Measurements from ENCODE around the gene LRMDA.

The LRMDA gene

GRCh38 chr10:75999515-76000209, 568.2 kb downstream of the LRMDA start:
- Mint-ChIP-seq H3K27ac (no peak overlapping the region), H3K36me3 (ENCODE audit: low read depth) (no peaks in the 10 kb centered on the region), H3K4me3 (no peak overlapping the region), H3K27me3 (ENCODE audit: low read depth, poor library complexity) (no peaks in the 10 kb centered on the region), H3K4me1 (peaks cover 37% of the 10 kb centered on the region), H3K9me3 (peaks cover 3% of the 10 kb centered on the region)
- no peak for TF ChIP-seq CTCF (IDR thresholded peaks at IDR 0.05)
- no peak for DNase-seq

- no peak overlapping the region for H3K4me3 Mint-ChIP-seq
- no peak for TF ChIP-seq CTCF (IDR thresholded peaks at IDR 0.05)
- no peak for DNase-seq
- peaks cover 3% of the 10 kb centered on the region for H3K9me3 Mint-ChIP-seq
- H3K27ac Mint-ChIP-seq = no peak overlapping the region
- H3K36me3 Mint-ChIP-seq (ENCODE audit: low read depth) = no peaks in the 10 kb centered on the region
- no peaks in the 10 kb centered on the region for H3K27me3 Mint-ChIP-seq (ENCODE audit: low read depth, poor library complexity)
- peaks cover 30% of the 10 kb centered on the region for H3K4me1 Mint-ChIP-seq
Observed at GRCh38 chr10:76000550-76000949, 569.1 kb downstream of the LRMDA start.

GRCh38 chr10:76001019-76001418, 569.6 kb downstream of the LRMDA start:
- Mint-ChIP-seq H3K27me3 (ENCODE audit: low read depth, poor library complexity) (peaks cover 2% of the 10 kb centered on the region), H3K4me3 (no peak overlapping the region), H3K9me3 (peaks cover 3% of the 10 kb centered on the region), H3K4me1 (peaks cover 29% of the 10 kb centered on the region), H3K36me3 (ENCODE audit: low read depth) (no peaks in the 10 kb centered on the region), H3K27ac (no peak overlapping the region)
- DNase-seq = no peak
- TF ChIP-seq CTCF (IDR thresholded peaks at IDR 0.05) = no peak

- Mint-ChIP-seq H3K27ac (no peak overlapping the region), H3K4me3 (no peak overlapping the region), H3K36me3 (ENCODE audit: low read depth) (no peaks in the 10 kb centered on the region), H3K4me1 (peaks cover 33% of the 10 kb centered on the region), H3K27me3 (ENCODE audit: low read depth, poor library complexity) (peaks cover 5% of the 10 kb centered on the region), H3K9me3 (peaks cover 3% of the 10 kb centered on the region)
- no peak for DNase-seq
- no peak for TF ChIP-seq CTCF (IDR thresholded peaks at IDR 0.05)
Observed at GRCh38 chr10:76001461-76001860, 570.0 kb downstream of the LRMDA start.

- H3K27me3 Mint-ChIP-seq (ENCODE audit: low read depth, poor library complexity) = peaks cover 5% of the 10 kb centered on the region
- DNase-seq = no peak
- no peak overlapping the region for H3K27ac Mint-ChIP-seq
- peaks cover 42% of the 10 kb centered on the region for H3K4me1 Mint-ChIP-seq
- TF ChIP-seq CTCF (IDR thresholded peaks at IDR 0.05) = no peak
- H3K4me3 Mint-ChIP-seq = no peak overlapping the region
- H3K36me3 Mint-ChIP-seq (ENCODE audit: low read depth) = no peaks in the 10 kb centered on the region
- H3K9me3 Mint-ChIP-seq = peaks cover 3% of the 10 kb centered on the region
Observed at GRCh38 chr10:76002262-76002854, 570.9 kb downstream of the LRMDA start.

Measured in nephron progenitor cell (in vitro differentiated cells).